Activated CD4-positive, alpha-beta T cell treated with anti-CD3 and anti-CD28 coated beads, Interleukin-2, amount 10 ng/mL, durations not matched to agents 7 days and 5 days (primary cell): ENCODE results near the gene CEMIP. TPM values are rescaled to one million over a fixed set of nuclear protein-coding genes. Genes with fewer than 3 reads are reported as not detected.
"Not testable (repeated sequence)": the region's sequence is repeated elsewhere in the genome, so short reads cannot be mapped to it uniquely, and the experiment has no call there.

Experiments
- CTCF ChIA-PET: fragments of 350-600 bp; sonication (Branson Sonifier 250); formaldehyde crosslinking; loops from one replicate; lab custom pipeline; 2021; ENCODE audit warnings: antibody characterized with exemption; lab: Charles Lee
- POLR2A ChIA-PET: fragments of 350-600 bp; sonication (Branson Sonifier 250); formaldehyde crosslinking; loops from one replicate; lab custom pipeline; 2021; ENCODE audit warnings: antibody characterized with exemption; lab: Charles Lee
- DNase-seq: peaks from one replicate; pipeline ENCODE4 v3.0.0-alpha.2; 2020
- H3K27ac Mint-ChIP-seq: one replicate; pipeline ENCODE4 v1.8.0; 2021; ENCODE audit warnings: mild to moderate bottlenecking, moderate library complexity, mixed read lengths
- H3K27me3 Mint-ChIP-seq: one replicate; pipeline ENCODE4 v1.8.0; 2021; ENCODE audit warnings: mixed read lengths
- H3K36me3 Mint-ChIP-seq: one replicate; pipeline ENCODE4 v1.8.0; 2021; ENCODE audit warnings: low read depth, mixed read lengths
- H3K4me1 Mint-ChIP-seq: one replicate; pipeline ENCODE4 v1.8.0; 2021; ENCODE audit warnings: mixed read lengths
- H3K4me3 Mint-ChIP-seq: one replicate; pipeline ENCODE4 v1.8.0; 2021; ENCODE audit warnings: mild to moderate bottlenecking, moderate library complexity, mixed read lengths
- H3K9me3 Mint-ChIP-seq: one replicate; pipeline ENCODE4 v1.8.0; 2021; ENCODE audit warnings: mixed read lengths
- total RNA-seq, 2 experiments: library from RNA; stranded (reverse); gene quantifications; one replicate each; pipeline ENCODE4 v1.2.3, GENCODE V29; 2021

The CEMIP gene
- total RNA-seq, 2 experiments from 2014 or later: not detected

DNA sequence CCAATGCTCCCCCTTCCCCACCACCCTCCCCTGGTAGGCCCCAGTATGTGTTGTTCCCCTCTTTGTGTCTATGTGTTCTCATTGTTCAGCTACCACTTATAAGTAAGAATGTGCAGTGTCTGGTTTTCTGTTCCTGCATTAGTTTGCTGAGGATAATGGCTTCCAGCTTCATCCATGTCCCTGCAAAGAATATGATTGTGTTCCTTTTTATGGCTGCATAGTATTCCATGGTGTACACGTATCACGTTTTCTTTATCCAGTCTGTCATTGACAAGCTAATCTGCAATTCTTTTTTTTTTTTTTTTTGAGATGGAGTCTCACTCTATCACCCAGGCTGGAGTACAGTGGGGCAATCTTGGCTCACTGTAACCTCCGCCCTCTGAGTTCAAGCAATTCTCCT is 15.9 kb upstream of the CEMIP start:
- H3K4me3 Mint-ChIP-seq, H3K4me1 Mint-ChIP-seq, H3K36me3 Mint-ChIP-seq, POLR2A ChIA-PET, H3K9me3 Mint-ChIP-seq, H3K27me3 Mint-ChIP-seq, CTCF ChIA-PET, H3K27ac Mint-ChIP-seq, DNase-seq: not testable (repeated sequence)

DNA sequence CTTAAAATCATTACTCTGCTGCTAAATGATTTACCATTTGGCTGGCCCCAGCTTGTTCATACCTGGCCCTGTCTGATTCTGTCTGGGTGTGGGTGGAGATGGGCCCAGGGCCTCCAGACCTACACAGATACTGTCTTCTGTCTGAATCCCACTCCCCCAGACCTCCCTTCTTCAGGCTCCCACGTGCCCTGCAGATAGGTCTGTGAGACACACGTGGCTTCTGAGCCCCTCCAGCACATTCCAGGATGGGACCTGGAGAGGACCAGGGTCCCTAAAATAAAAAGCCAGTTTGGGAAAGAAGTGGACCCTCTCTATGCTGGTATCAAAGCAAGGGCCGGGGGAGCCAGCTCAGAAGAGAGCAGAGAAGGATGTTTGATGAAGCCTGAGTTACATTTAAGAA is 14.6 kb upstream of the CEMIP start:
- CTCF ChIA-PET: interaction anchor here (0.9 kb wide), 1 partner anchor 214 kb away, joined by 3 read pairs; no protein-coding TSS in a partner anchor
- Mint-ChIP-seq H3K36me3 (no peaks in the 10 kb centered on the region), H3K4me3 (no peak overlapping the region), H3K27me3 (peaks cover 2% of the 10 kb centered on the region), H3K9me3 (no peaks in the 10 kb centered on the region), H3K4me1 (no peaks in the 10 kb centered on the region), H3K27ac (no peak overlapping the region)
- DNase-seq: no peak
- POLR2A ChIA-PET: no interaction called here

DNA sequence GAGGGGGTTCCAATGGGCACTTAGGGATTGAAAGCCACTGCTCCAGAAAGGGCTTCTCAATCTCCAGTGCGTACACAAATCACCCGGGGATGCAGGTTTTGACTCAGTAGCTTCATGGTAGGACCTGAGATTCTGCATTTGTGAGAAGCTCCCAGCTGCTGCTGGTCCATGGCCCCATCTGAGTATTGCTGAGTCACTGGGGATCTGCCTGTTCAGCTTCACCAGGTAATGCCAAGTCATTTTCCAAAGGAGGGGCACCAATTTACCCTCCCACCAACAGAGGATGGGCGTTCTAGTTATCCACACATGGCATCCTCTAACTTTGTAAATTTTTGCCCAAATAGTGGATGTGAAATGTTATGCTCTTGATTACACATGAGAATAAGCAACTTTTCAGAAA is 12.9 kb upstream of the CEMIP start:
- Mint-ChIP-seq H3K27me3 (peaks cover 3% of the 10 kb centered on the region), H3K4me1 (no peaks in the 10 kb centered on the region), H3K9me3 (no peaks in the 10 kb centered on the region), H3K4me3 (no peak overlapping the region), H3K36me3 (no peaks in the 10 kb centered on the region), H3K27ac (no peak overlapping the region)
- POLR2A ChIA-PET: no interaction called here
- CTCF ChIA-PET: no interaction called here
- DNase-seq: no peak

DNA sequence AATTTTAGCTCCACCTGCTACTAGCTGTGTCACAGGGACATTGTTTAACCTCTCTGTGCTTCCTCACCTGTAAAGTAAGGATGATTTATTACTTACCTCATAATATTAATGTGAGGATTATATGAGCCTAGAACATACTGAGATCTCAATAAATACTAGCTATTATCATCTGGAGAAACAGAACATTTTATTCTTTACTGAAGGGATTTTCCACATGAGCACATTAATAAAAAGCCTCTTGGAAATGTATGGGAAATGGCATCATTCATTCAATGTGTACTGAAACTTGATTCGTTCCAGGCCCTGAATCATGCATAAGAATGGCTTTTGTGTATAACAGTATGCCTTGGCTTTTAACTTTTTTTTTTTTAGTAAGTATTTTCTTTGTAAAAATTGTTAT is 11.0 kb upstream of the CEMIP start:
- ChIA-PET POLR2A (no interaction called here), CTCF (interaction anchor here (1.0 kb wide), 1 partner anchor 8 kb away, joined by 5 read pairs; no protein-coding TSS in a partner anchor)
- Mint-ChIP-seq H3K4me3 (no peak overlapping the region), H3K4me1 (no peaks in the 10 kb centered on the region), H3K36me3 (no peaks in the 10 kb centered on the region), H3K27me3 (peaks cover 3% of the 10 kb centered on the region), H3K27ac (no peak overlapping the region), H3K9me3 (no peaks in the 10 kb centered on the region)
- no peak for DNase-seq

DNA sequence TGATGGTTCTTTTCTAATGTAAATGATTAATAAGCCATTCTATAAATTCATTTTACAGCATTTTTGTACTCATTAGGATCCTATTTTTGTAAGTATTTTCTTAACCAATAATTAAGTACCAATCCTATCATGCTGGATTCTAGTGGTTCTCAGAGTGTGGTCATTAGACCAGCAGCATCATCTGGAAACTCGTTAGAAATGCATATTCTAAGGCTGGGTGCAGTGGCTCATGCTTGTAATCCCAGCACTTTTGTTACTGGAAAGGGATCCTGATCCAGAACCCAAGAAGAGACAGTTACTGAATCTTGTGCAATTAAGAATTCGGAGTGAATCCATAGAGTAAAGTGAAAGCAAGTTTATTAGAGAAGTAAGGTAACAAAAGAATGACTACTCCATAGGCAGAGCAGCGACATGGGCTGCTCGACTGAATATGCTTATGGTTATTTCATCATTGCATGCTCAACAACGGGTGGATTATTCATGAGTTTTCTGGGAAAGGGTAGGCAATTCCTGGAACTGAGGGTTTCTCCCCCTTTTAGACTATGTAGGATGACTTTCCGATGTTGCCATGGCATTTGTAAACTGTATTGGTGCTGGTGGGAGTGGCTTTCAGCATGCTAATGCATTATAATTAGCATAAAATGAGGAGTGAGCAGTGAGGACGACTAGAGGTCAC is 9.9 kb upstream of the CEMIP start:
- ChIA-PET POLR2A (no interaction called here), CTCF (no interaction called here)
- no peaks in the 10 kb centered on the region for H3K4me1 Mint-ChIP-seq
- H3K27ac Mint-ChIP-seq: no peak overlapping the region
- H3K36me3 Mint-ChIP-seq: no peaks in the 10 kb centered on the region
- H3K27me3 Mint-ChIP-seq: peaks cover 7% of the 10 kb centered on the region
- no peak for DNase-seq
- H3K9me3 Mint-ChIP-seq: no peaks in the 10 kb centered on the region
- no peak overlapping the region for H3K4me3 Mint-ChIP-seq

DNA sequence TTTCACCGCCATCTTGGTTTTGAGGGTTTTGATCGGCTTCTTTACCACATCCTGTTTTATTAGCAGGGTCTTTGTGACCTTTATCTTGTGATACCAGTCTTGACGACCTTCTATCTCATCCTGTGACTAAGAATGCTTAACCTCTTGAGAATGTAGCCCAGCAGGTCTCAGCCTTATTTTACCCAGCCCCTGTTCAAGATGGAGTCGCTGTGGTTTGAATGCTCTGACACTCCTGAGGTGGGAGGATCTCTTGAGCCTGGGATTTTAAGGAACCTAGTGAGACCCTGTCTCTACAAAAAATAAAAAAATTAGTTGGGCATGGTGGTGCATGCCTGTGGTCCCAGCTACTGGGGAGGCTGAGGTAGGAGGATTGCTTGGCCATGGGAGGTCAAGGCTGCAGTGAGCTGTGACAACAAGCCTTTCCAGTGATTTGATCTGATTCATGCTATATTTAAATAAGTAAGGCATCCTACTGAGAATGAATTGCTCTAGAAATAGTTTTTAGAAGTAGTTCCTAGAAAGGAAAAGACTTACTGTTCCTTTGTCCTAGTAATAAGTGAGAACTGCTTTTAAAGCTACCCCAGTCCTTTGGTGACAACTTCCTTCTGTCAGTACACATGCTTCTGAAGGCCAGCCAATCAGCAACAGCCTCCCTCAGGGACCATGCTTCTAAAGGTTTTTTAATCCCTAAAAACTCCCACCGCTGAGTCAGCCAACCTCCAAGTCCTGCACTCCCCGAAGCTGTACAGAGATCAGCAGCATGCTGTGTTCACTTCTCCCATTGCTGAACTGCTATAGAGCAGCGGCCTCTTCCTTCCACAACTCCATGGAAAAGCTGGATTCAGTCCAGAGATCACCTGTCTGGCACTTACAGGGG is 9.1 kb upstream of the CEMIP start:
- no peak for DNase-seq
- no peak overlapping the region for H3K27ac Mint-ChIP-seq
- H3K4me3 Mint-ChIP-seq: no peak overlapping the region
- H3K4me1 Mint-ChIP-seq: no peaks in the 10 kb centered on the region
- peaks cover 9% of the 10 kb centered on the region for H3K27me3 Mint-ChIP-seq
- ChIA-PET POLR2A (no interaction called here), CTCF (no interaction called here)
- no peaks in the 10 kb centered on the region for H3K9me3 Mint-ChIP-seq
- H3K36me3 Mint-ChIP-seq: no peaks in the 10 kb centered on the region

DNA sequence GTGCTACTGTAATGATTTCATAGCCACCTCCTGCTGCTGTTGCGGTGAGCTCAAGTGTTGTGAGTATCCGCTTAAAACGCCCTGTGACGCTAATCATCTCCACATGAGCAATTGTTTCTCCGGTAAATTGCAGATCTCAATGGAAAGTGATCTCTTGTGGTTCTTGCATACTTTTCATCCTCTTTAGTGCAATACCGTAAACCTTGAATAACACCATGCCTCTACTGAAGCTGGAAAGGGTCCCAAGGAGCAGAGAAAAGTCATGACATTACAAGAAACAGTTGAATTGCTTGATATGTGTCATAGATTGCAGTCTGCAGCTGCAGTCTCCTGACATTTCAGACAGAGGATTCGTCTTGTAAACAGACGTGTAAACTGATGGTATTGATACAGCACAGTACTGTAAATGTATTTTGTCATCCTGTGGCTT is 6.0 kb upstream of the CEMIP start:
- H3K27ac Mint-ChIP-seq: no peak overlapping the region
- H3K27me3 Mint-ChIP-seq: peaks cover 22% of the 10 kb centered on the region
- ChIA-PET POLR2A (interaction anchor here (0.7 kb wide), 1 partner anchor 166 kb away, joined by 4 read pairs; no protein-coding TSS in a partner anchor), CTCF (no interaction called here)
- peaks cover 3% of the 10 kb centered on the region for H3K4me1 Mint-ChIP-seq
- no peaks in the 10 kb centered on the region for H3K36me3 Mint-ChIP-seq
- no peaks in the 10 kb centered on the region for H3K9me3 Mint-ChIP-seq
- no peak for DNase-seq
- no peak overlapping the region for H3K4me3 Mint-ChIP-seq

DNA sequence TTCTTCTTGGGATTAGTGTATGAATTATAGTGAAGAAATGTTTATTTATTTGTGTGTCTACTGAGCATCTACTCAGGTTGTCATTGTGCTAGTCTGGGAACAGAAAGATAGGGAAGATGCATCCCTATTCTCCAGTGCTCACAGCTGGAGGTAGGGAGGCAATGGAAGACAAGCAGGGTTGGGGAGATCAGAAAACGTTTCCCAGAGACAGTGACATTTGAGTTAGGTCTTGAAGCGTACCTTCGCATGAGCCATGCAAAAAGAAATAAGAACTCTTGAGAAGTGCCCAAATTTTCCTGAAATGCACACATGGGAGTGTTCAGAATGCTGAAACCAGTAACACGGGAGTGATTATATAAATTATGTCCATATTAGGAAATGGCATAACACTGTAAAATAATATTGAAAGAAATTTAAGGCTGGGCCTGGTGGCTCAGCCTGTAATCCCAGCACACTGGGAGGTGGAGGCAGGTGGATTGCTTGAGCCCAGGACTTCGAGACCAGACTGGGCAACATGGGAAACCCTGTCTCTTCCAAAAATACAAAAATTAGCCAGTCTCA is 5.3 kb upstream of the CEMIP start:
- no peak overlapping the region for H3K27ac Mint-ChIP-seq
- ChIA-PET POLR2A (no interaction called here), CTCF (no interaction called here)
- no peaks in the 10 kb centered on the region for H3K36me3 Mint-ChIP-seq
- no peak for DNase-seq
- no peaks in the 10 kb centered on the region for H3K9me3 Mint-ChIP-seq
- H3K4me3 Mint-ChIP-seq: no peak overlapping the region
- peaks cover 3% of the 10 kb centered on the region for H3K4me1 Mint-ChIP-seq
- peaks cover 26% of the 10 kb centered on the region for H3K27me3 Mint-ChIP-seq

DNA sequence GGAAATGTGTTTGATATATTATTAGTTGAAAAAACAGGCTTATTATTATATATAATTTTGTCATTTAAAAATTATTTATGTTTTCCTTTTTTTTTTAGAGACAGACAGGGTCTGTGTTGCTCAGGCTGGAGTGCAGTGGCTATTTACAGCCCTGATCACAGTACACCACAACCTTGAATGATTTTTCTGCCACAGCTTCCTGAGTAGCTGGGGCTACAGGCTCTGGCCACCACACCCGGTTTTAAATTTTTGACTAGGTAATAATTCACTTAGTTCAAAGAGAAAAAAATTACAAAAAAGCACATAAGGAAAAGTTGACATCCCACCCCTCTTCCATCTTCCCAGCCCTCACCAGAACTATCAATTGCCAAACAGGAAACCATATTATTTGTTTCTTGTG is 4.7 kb upstream of the CEMIP start:
- ChIA-PET POLR2A (no interaction called here), CTCF (no interaction called here)
- H3K9me3 Mint-ChIP-seq: no peaks in the 10 kb centered on the region

DNA sequence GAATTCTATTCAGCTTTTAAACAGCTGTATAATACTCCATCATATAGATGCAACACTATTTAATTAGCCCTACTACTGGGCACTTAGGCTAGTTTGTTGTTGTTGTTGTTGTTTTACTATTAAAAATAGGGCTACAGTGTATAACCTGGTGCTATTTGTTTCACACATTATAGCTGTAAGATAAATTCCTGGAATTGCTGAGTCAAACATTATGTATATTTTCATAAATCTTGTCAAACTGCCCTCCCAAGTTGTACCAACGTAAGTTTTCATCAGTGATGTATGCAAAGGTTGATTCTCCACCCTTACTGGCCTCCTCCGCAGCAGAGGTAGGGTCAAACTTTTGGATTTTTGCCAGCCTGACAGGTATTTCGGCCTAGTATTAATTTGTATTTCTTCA is 3.8 kb upstream of the CEMIP start:
- H3K27ac Mint-ChIP-seq: no peak overlapping the region
- POLR2A ChIA-PET: no interaction called here

More for the DNA sequence above, 4.7 kb upstream of the CEMIP start:
- H3K36me3 Mint-ChIP-seq: no peaks in the 10 kb centered on the region
- peaks cover 27% of the 10 kb centered on the region for H3K27me3 Mint-ChIP-seq
- no peak overlapping the region for H3K27ac Mint-ChIP-seq
- H3K4me1 Mint-ChIP-seq: peaks cover 3% of the 10 kb centered on the region
- no peak for DNase-seq
- H3K4me3 Mint-ChIP-seq: no peak overlapping the region

DNA sequence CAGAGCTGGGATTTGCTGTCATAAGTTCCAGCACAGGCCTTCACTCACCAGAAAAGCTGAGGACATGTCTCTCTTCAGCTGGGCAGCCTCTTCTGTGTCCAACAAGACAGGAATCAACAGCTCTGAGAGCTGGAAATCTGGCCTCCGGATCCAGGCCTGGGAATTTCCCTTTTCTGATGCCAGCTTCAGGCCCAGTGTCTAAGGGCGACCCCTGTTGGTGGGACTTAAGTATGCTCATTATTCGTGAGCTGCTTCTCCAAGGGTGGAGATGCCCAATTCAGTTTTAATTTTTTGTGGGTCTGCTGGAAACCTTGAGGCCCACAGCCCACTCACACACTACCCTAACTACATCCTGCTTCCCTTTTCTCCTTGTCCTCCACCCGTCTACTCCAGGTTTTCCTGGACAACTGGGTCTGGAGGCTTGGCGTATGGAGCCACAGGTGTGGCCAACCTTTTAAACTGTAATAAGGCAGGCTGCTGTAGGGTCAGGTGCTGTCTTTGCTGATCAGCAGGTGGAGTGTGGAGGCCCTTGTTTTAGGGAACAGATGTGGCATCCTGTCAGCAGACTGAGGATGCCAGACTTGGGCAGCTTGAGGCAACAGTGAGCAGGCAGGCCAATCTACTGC is 2.6 kb upstream of the CEMIP start:
- ChIA-PET CTCF (interaction anchor here (0.6 to 1.6 kb wide), 6 partner anchors 8 to 320 kb away, joined by 3 to 7 read pairs (median 4); no protein-coding TSS in a partner anchor), POLR2A (interaction anchor here (0.5 kb wide), 1 partner anchor 30 kb away, joined by 3 read pairs; no protein-coding TSS in a partner anchor)
- Mint-ChIP-seq H3K27ac (no peak overlapping the region), H3K36me3 (no peaks in the 10 kb centered on the region), H3K9me3 (no peaks in the 10 kb centered on the region), H3K27me3 (peaks cover 45% of the 10 kb centered on the region), H3K4me3 (no peak overlapping the region), H3K4me1 (peaks cover 11% of the 10 kb centered on the region)
- DNase-seq: peak; percentile 69

More for the DNA sequence above, 3.8 kb upstream of the CEMIP start:
- H3K36me3 Mint-ChIP-seq: no peaks in the 10 kb centered on the region
- no peaks in the 10 kb centered on the region for H3K9me3 Mint-ChIP-seq
- DNase-seq: no peak
- peaks cover 11% of the 10 kb centered on the region for H3K4me1 Mint-ChIP-seq
- H3K4me3 Mint-ChIP-seq: no peak overlapping the region
- CTCF ChIA-PET: no interaction called here
- peaks cover 35% of the 10 kb centered on the region for H3K27me3 Mint-ChIP-seq

DNA sequence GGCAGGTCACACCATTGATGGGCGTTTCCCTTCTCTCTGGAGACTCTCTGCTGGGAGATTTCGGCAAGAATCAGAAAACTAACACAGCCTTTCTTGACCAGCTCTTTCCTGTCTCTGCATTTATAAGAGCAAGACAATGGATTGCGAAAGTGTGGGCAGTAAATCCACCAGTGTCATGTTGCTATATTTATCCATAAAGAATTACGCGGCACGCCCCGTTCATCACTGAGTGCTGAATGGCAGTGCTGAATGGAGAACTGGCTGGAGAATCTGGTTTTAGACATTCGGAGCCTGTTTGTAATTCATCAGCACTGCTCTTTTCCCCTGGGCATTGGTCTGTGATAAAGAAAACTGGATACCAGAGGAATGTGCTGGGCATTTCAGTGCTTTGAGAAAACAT is 2.0 kb upstream of the CEMIP start:
- Mint-ChIP-seq H3K4me3 (no peak overlapping the region), H3K36me3 (no peaks in the 10 kb centered on the region), H3K27ac (no peak overlapping the region), H3K4me1 (peaks cover 11% of the 10 kb centered on the region), H3K27me3 (peaks cover 50% of the 10 kb centered on the region), H3K9me3 (no peaks in the 10 kb centered on the region)
- DNase-seq: no peak
- POLR2A ChIA-PET: no interaction called here
- CTCF ChIA-PET: interaction anchor here (0.9 to 1.6 kb wide), 4 partner anchors 9 to 321 kb away, joined by 3 to 7 read pairs (median 4); no protein-coding TSS in a partner anchor
